ENCODE data around the gene STRADB. TPM values are rescaled to one million over a fixed set of nuclear protein-coding genes. Genes with fewer than 3 reads are reported as not detected.

The STRADB gene
- total RNA-seq, 1 donor = 43.1 TPM

DNA sequence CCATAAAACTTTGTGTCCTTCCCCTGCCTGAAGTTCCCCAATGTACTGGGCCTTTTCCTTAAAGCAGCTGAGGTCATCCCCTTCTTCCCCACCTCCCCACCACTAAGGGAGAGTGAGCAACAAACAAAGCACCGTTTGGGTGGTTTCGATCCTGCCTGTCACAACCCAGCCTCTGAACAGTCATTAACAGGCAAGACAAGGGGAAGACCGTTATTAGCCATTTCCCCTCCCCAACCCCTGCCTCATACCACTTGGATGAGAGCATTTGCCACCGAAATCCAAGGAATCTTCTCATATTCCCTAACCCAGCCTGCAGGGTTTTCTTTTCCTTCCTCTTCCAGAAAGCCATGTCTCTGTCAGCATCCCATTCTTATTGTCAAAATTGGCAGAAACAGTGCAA lies 65.6 kb downstream of the STRADB start:
- Histone ChIP-seq H3K9me3 (ENCODE audit: low read depth, low read length) (no peaks in the 10 kb centered on the region), H3K27me3 (ENCODE audit: insufficient read depth, low read length) (no peaks in the 10 kb centered on the region), H2AFZ (ENCODE audit: low read length) (peak overlapping the region; percentile 25), H3K36me3 (ENCODE audit: insufficient read depth, low read length) (no peaks in the 10 kb centered on the region), H3K27ac (ENCODE audit: low read depth, low read length) (no peak overlapping the region), H4K20me1 (ENCODE audit: insufficient read depth, low read length) (no peaks in the 10 kb centered on the region), H3K4me1 (ENCODE audit: insufficient read depth, low read length) (peaks cover 3% of the 10 kb centered on the region), H3K4me2 (ENCODE audit: insufficient read depth, low read length) (peak overlapping the region; percentile 56), H3K4me3 (ENCODE audit: insufficient read depth, low read length) (no peak overlapping the region), H3K79me2 (ENCODE audit: insufficient read depth, low read length) (no peaks in the 10 kb centered on the region)
- no peak for TF ChIP-seq CTCF (IDR thresholded peaks at IDR 0.05; ENCODE audit: extremely low read depth, low read depth, low read length)
- DNase-seq (ENCODE audit: insufficient read length, low spot score, missing footprints) = no peak

- H3K4me2 ChIP-seq (ENCODE audit: insufficient read depth, low read length) = no peak overlapping the region
- no peaks in the 10 kb centered on the region for H3K79me2 ChIP-seq (ENCODE audit: insufficient read depth, low read length)
- H2AFZ ChIP-seq (ENCODE audit: low read length) = no peak overlapping the region
- DNase-seq (ENCODE audit: insufficient read length, low spot score, missing footprints) = no peak
- no peak for TF ChIP-seq CTCF (IDR thresholded peaks at IDR 0.05; ENCODE audit: extremely low read depth, low read depth, low read length)
- peaks cover 4% of the 10 kb centered on the region for H3K9me3 ChIP-seq (ENCODE audit: low read depth, low read length)
- H3K27ac ChIP-seq (ENCODE audit: low read depth, low read length) = no peak overlapping the region
- no peak overlapping the region for H3K4me3 ChIP-seq (ENCODE audit: insufficient read depth, low read length)
- no peaks in the 10 kb centered on the region for H3K36me3 ChIP-seq (ENCODE audit: insufficient read depth, low read length)
- no peaks in the 10 kb centered on the region for H4K20me1 ChIP-seq (ENCODE audit: insufficient read depth, low read length)
- no peaks in the 10 kb centered on the region for H3K27me3 ChIP-seq (ENCODE audit: insufficient read depth, low read length)
- H3K4me1 ChIP-seq (ENCODE audit: insufficient read depth, low read length) = peaks cover 10% of the 10 kb centered on the region
Observed at GRCh38 chr2:201520201-201520600, 68.7 kb downstream of the STRADB start.

DNA sequence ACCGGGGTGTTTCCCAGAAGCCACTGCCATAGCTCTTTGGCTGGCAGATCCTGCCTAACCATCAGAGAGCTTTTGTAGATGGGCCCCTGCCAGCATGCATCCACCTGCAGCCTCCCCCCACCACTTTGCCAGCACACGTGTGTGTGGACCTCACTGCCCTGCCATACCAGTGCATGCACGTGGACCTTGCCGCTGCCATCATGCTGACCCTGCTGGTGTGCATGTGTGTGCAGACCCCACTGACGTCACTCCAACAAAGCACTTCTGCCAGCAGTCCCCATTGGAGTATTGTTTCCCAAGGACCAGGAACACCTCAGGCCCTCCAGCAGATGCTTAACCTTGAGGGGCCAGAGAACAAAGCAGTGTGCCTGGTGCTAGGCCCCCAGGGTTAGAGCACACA lies 71.4 kb downstream of the STRADB start:
- Histone ChIP-seq H3K4me2 (ENCODE audit: insufficient read depth, low read length) (no peak overlapping the region), H3K27me3 (ENCODE audit: insufficient read depth, low read length) (no peaks in the 10 kb centered on the region)
- TF ChIP-seq CTCF (IDR thresholded peaks at IDR 0.05; ENCODE audit: extremely low read depth, low read depth, low read length) = no peak

DNA sequence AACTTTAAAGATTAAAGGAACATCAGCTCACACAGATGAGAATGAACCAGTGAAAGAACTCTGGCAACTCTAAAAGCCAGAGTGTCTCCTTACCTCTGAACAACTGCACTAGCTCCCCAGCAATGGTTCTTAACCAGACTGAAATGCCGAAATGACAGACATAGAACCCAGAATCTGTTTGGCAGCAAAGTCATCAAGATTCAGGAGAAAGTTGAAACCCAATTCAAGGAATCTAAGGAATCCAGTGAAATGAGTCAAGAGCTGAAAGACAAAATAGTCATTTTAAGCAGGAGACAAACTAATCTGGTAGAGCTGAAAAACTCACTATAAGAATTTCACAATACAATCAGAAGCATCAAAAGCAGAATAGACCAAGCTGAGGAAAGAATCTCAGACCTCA lies 72.0 kb downstream of the STRADB start:
- no peak for DNase-seq (ENCODE audit: insufficient read length, low spot score, missing footprints)
- H3K4me3 ChIP-seq (ENCODE audit: insufficient read depth, low read length) = no peak overlapping the region
- peaks cover 4% of the 10 kb centered on the region for H3K9me3 ChIP-seq (ENCODE audit: low read depth, low read length)
- no peaks in the 10 kb centered on the region for H3K36me3 ChIP-seq (ENCODE audit: insufficient read depth, low read length)
- no peaks in the 10 kb centered on the region for H4K20me1 ChIP-seq (ENCODE audit: insufficient read depth, low read length)
- H3K4me1 ChIP-seq (ENCODE audit: insufficient read depth, low read length) = peaks cover 7% of the 10 kb centered on the region
- H3K27ac ChIP-seq (ENCODE audit: low read depth, low read length) = no peak overlapping the region
- no peak overlapping the region for H2AFZ ChIP-seq (ENCODE audit: low read length)
- H3K4me2 ChIP-seq (ENCODE audit: insufficient read depth, low read length) = no peak overlapping the region
- no peak for TF ChIP-seq CTCF (IDR thresholded peaks at IDR 0.05; ENCODE audit: extremely low read depth, low read depth, low read length)
- no peaks in the 10 kb centered on the region for H3K27me3 ChIP-seq (ENCODE audit: insufficient read depth, low read length)
- no peaks in the 10 kb centered on the region for H3K79me2 ChIP-seq (ENCODE audit: insufficient read depth, low read length)

More for the DNA sequence above, 71.4 kb downstream of the STRADB start:
- Histone ChIP-seq H3K79me2 (ENCODE audit: insufficient read depth, low read length) (no peaks in the 10 kb centered on the region), H3K27ac (ENCODE audit: low read depth, low read length) (no peak overlapping the region), H2AFZ (ENCODE audit: low read length) (no peak overlapping the region), H3K4me1 (ENCODE audit: insufficient read depth, low read length) (peaks cover 7% of the 10 kb centered on the region), H3K9me3 (ENCODE audit: low read depth, low read length) (peaks cover 4% of the 10 kb centered on the region), H4K20me1 (ENCODE audit: insufficient read depth, low read length) (no peaks in the 10 kb centered on the region), H3K36me3 (ENCODE audit: insufficient read depth, low read length) (no peaks in the 10 kb centered on the region), H3K4me3 (ENCODE audit: insufficient read depth, low read length) (no peak overlapping the region)
- no peak for DNase-seq (ENCODE audit: insufficient read length, low spot score, missing footprints)

Small RNA genes within 50 kb of the gene (small RNA-seq; reads per million reads assigned to genes)
- not detected for gene RF00019

Other genes with a start within 250 kb of the STRADB start
- gene CASP8, start 191.2 kb upstream of the STRADB start, total RNA-seq = 19.4 and 23.2 TPM in 2 replicates
- gene FLACC1, start 94.4 kb upstream of the STRADB start, total RNA-seq = 0.72 and 1.5 TPM in 2 replicates
- 56.8 and 66.3 TPM in 2 replicates for gene TRAK2, start 282 bp upstream of the STRADB start, total RNA-seq
- gene TMEM237, start 191.8 kb downstream of the STRADB start, total RNA-seq = 43.6 and 49.6 TPM in 2 replicates
- 1.1 and 2.1 TPM in 2 replicates for gene MPP4, start 246.9 kb downstream of the STRADB start, total RNA-seq

Data from osteoblast (primary cell).